Stimulated activated memory B cell treated with anti-CD40 and anti-IgM and Interleukin-4, amounts not matched to agents 10 μg/mL and 1 μg/mL and 100 μg/mL, for 72 hours (primary cell): ENCODE results near the gene PTPRA.
A peak's percentile ranks its signal among the peaks of the same experiment; 100 is the strongest.

Source experiments
- ATAC-seq: fragments of 150-1000 bp; cut with Tn5 transposase; 2 replicates; pipeline ENCODE4 v1.10.0; 2021
- H3K27ac Mint-ChIP-seq: one replicate; pipeline ENCODE4 v1.8.0; 2022; ENCODE audit warnings: mild to moderate bottlenecking, mixed read lengths
- H3K27me3 Mint-ChIP-seq: one replicate; pipeline ENCODE4 v1.8.0; 2022; ENCODE audit warnings: mixed read lengths
- H3K36me3 Mint-ChIP-seq: one replicate; pipeline ENCODE4 v1.8.0; 2022; ENCODE audit warnings: mixed read lengths
- H3K4me1 Mint-ChIP-seq: one replicate; pipeline ENCODE4 v1.8.0; 2022; ENCODE audit warnings: mixed read lengths
- H3K4me3 Mint-ChIP-seq: one replicate; pipeline ENCODE4 v1.8.0; 2022; ENCODE audit warnings: mild to moderate bottlenecking, moderate library complexity, mixed read lengths
- H3K9me3 Mint-ChIP-seq: one replicate; pipeline ENCODE4 v1.8.0; 2022; ENCODE audit warnings: mixed read lengths

PTPRA gene

GRCh38 chr20:2973574-2973973 lies 100.3 kb downstream of the PTPRA start:
- no peak for ATAC-seq
- Mint-ChIP-seq H3K27ac (no peak overlapping the region), H3K4me3 (no peak overlapping the region), H3K9me3 (no peaks in the 10 kb centered on the region), H3K36me3 (peaks cover 45% of the 10 kb centered on the region), H3K4me1 (peaks cover 6% of the 10 kb centered on the region), H3K27me3 (no peaks in the 10 kb centered on the region)

DNA sequence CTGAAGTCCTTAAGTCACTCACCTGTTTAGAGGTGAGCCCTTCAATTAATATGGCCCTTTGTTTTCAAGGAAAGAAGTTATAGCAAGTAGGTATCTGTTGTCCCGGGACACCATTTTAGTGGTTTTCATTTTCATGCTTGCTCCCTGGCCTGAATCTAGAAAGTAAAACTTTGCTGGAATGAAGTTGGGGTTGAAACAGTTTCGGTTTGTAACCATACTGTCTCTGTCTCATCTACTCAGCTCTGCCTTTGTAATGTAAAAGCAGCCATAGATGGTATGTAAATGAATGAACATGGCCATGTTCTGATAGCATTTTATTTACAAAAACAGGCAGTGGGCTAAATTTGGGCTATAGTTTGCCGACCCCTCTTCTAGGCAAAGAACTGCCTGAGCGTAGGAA lies 105.2 kb downstream of the PTPRA start:
- no peak overlapping the region for H3K27ac Mint-ChIP-seq
- ATAC-seq: no peak
- H3K9me3 Mint-ChIP-seq: no peaks in the 10 kb centered on the region

GRCh38 chr20:2981646-2982045 lies 108.4 kb downstream of the PTPRA start:
- Mint-ChIP-seq H3K4me1 (peaks cover 7% of the 10 kb centered on the region), H3K27ac (no peak overlapping the region), H3K9me3 (no peaks in the 10 kb centered on the region), H3K36me3 (peaks cover 22% of the 10 kb centered on the region), H3K27me3 (no peaks in the 10 kb centered on the region), H3K4me3 (no peak overlapping the region)
- ATAC-seq: no peak

More for the DNA sequence above, 105.2 kb downstream of the PTPRA start:
- H3K27me3 Mint-ChIP-seq: no peaks in the 10 kb centered on the region
- H3K4me1 Mint-ChIP-seq: peaks cover 7% of the 10 kb centered on the region
- peaks cover 28% of the 10 kb centered on the region for H3K36me3 Mint-ChIP-seq
- H3K4me3 Mint-ChIP-seq: no peak overlapping the region

DNA sequence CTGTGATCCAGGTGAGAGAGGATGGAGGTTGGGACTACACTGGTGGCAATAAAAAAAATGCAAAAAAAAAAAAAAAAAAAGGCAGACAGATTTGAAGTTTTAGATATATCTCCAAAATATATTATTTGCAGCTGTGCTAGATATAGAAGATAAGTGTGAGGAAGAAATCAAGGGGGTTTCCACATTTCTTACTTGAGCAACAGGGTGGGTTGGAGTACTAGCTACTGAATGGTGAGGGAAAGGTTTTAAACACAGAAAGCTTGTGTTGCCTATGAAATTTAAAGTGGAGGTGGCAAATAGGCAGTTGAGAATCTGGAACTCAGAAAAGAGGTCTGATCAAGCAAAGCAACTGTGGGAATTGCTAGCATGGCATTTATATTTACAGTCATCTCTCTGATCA lies 110.2 kb downstream of the PTPRA start:
- Mint-ChIP-seq H3K4me3 (no peak overlapping the region), H3K9me3 (no peaks in the 10 kb centered on the region), H3K36me3 (peaks cover 33% of the 10 kb centered on the region), H3K27ac (no peak overlapping the region), H3K4me1 (peaks cover 7% of the 10 kb centered on the region), H3K27me3 (no peaks in the 10 kb centered on the region)
- no peak for ATAC-seq

- no peaks in the 10 kb centered on the region for H3K27me3 Mint-ChIP-seq
- no peak overlapping the region for H3K27ac Mint-ChIP-seq
- H3K4me1 Mint-ChIP-seq: peaks cover 5% of the 10 kb centered on the region
- no peaks in the 10 kb centered on the region for H3K9me3 Mint-ChIP-seq
- no peak overlapping the region for H3K4me3 Mint-ChIP-seq
- peaks cover 38% of the 10 kb centered on the region for H3K36me3 Mint-ChIP-seq
- peak; percentile 90 for ATAC-seq
Observed at GRCh38 chr20:2984028-2984501, 110.8 kb downstream of the PTPRA start.

DNA sequence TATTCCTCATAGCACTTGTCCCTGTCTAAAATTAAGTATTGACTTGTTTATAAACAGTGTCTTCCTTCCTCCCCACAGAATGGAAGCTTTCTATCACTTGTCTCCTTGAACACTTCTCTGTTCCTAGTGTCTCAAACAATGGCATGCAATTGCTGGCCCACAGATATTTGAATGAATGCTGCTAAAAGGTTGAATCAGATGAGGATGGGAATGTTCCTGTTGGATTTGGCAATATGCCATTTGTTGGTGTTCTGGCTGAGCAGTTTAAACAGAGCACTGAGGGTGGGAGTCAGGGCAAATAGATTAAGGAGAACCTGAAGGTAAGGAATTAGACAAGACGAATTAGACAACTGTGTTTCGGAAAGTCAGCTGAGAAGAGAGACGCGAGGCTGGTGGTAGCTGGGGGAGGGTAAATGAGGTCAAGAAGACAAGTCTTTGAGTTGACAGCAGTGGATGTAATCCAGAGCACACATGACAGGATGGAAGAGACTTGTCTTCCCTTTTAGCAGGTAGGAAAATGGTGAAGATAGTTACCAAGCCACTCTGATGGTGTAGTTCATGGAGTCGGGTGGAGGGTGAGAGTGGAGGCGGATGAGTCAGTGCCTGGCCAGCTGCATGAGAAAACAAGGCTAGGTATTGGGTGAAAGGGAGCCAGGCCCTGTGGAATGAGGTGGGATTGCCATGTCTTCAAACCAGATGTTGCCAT lies 111.8 kb downstream of the PTPRA start:
- no peaks in the 10 kb centered on the region for H3K4me1 Mint-ChIP-seq
- H3K9me3 Mint-ChIP-seq: no peaks in the 10 kb centered on the region
- no peak for ATAC-seq
- H3K27me3 Mint-ChIP-seq: no peaks in the 10 kb centered on the region
- H3K27ac Mint-ChIP-seq: no peak overlapping the region
- H3K4me3 Mint-ChIP-seq: no peak overlapping the region
- peaks cover 41% of the 10 kb centered on the region for H3K36me3 Mint-ChIP-seq

GRCh38 chr20:2986466-2986865 lies 113.2 kb downstream of the PTPRA start:
- no peak overlapping the region for H3K4me3 Mint-ChIP-seq
- no peaks in the 10 kb centered on the region for H3K4me1 Mint-ChIP-seq
- H3K36me3 Mint-ChIP-seq: peaks cover 54% of the 10 kb centered on the region
- no peak for ATAC-seq
- no peaks in the 10 kb centered on the region for H3K27me3 Mint-ChIP-seq
- H3K27ac Mint-ChIP-seq: no peak overlapping the region
- no peaks in the 10 kb centered on the region for H3K9me3 Mint-ChIP-seq

- no peaks in the 10 kb centered on the region for H3K27me3 Mint-ChIP-seq
- no peak overlapping the region for H3K27ac Mint-ChIP-seq
- H3K4me3 Mint-ChIP-seq: no peak overlapping the region
- no peak for ATAC-seq
- H3K36me3 Mint-ChIP-seq: peaks cover 64% of the 10 kb centered on the region
- no peaks in the 10 kb centered on the region for H3K4me1 Mint-ChIP-seq
- H3K9me3 Mint-ChIP-seq: no peaks in the 10 kb centered on the region
Observed at GRCh38 chr20:2987861-2988260, 114.6 kb downstream of the PTPRA start.

DNA sequence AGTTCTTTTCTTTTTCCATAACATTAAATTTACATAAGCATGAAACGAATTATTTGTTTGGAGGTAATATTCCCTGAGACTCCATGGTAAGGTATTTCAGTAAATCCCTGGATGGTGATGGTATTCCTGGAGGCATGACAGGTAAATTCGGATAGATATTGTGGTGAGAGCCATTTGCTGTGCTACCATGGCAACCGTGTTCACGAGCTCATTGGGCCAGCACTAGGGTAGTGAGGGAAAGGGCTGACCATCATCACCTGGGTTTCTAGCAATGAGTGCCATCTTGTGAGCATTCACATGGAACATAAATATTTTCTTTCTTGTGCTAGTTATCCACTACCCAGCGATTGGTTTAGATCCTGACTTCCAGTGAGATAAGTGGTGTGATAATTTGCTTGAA lies 118.3 kb downstream of the PTPRA start:
- no peak for ATAC-seq
- Mint-ChIP-seq H3K36me3 (peaks cover 90% of the 10 kb centered on the region), H3K9me3 (no peaks in the 10 kb centered on the region), H3K27me3 (no peaks in the 10 kb centered on the region), H3K4me3 (no peak overlapping the region), H3K27ac (no peak overlapping the region), H3K4me1 (no peaks in the 10 kb centered on the region)

DNA sequence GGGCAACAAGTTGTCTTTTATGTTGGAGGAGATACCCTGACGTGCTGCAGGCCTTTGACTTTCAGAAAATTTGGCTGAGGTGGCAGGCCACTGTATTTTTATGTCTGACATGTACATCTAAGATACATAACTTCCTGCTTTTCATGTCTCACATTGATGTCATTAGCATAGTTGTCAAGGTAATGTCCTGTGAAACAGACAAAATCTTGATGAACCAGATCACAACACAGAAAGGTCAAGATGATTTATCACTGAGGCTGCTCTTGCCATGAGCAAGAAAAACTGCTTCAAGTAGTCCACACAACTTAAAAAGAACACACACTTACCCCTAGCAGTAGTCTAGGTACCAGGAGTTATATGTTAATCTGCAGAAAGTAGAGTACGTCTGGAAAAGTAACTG lies 120.0 kb downstream of the PTPRA start:
- Mint-ChIP-seq H3K27me3 (no peaks in the 10 kb centered on the region), H3K4me1 (no peaks in the 10 kb centered on the region), H3K36me3 (peaks cover 87% of the 10 kb centered on the region), H3K27ac (no peak overlapping the region), H3K4me3 (no peak overlapping the region), H3K9me3 (no peaks in the 10 kb centered on the region)
- ATAC-seq: no peak

DNA sequence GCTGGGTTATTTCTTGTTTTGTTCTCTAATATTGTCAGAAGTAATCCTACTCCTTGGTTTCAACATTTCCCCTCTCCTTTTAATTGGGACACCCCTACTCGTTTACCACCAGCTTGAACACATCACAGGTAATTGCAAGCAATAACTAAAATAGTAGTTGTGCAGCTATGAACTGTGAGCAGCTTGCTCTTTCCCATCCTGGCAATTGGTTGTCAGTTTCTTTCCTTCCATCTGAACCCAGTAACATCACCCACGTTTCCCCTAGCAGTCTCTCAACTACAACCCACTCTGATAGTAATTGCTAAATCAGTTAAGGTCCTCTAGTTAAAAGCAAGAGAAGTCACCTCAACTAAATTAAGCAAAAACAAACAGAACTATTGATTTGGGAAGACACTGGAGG lies 122.5 kb downstream of the PTPRA start:
- Mint-ChIP-seq H3K4me3 (no peak overlapping the region), H3K27ac (no peak overlapping the region), H3K4me1 (no peaks in the 10 kb centered on the region), H3K9me3 (no peaks in the 10 kb centered on the region), H3K27me3 (no peaks in the 10 kb centered on the region), H3K36me3 (peaks cover 74% of the 10 kb centered on the region)
- ATAC-seq: no peak

- no peak overlapping the region for H3K27ac Mint-ChIP-seq
- no peaks in the 10 kb centered on the region for H3K9me3 Mint-ChIP-seq
- no peak for ATAC-seq
- H3K4me1 Mint-ChIP-seq: no peaks in the 10 kb centered on the region
- H3K4me3 Mint-ChIP-seq: no peak overlapping the region
- H3K36me3 Mint-ChIP-seq: peaks cover 55% of the 10 kb centered on the region
- no peaks in the 10 kb centered on the region for H3K27me3 Mint-ChIP-seq
Observed at GRCh38 chr20:2998728-2999127, 125.4 kb downstream of the PTPRA start.

DNA sequence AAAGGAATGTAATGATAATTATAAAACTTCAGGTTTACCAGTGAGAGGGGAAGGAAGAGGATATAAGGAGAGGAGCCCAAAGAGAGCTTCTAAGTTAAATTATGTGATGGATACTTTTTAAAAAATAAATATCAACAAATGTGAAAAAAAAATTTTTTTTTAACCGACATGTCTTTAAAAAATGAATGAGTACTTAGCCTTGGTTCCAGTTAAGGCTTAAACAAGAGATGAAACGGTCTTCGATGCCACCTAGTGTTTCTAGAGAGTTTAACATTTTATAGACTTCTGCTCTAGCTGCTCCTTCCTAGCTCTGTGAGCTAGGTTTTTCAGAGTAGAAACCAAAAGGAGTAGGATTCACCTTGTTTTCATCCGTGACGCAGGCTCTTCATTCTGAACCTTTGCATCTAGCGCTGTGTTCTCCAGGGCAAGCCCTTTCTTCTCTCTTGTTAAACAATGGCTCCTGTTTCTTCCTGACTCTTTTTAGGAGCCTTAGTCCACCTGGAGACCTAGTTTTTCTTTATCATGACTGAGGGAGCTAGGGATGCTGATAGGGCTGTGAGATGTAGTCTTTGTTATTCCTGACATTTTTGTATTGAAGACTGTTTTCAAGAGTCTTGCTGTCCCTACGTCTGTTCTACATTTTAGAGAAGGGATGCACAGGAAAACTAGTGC lies 127.7 kb downstream of the PTPRA start:
- Mint-ChIP-seq H3K4me1 (no peaks in the 10 kb centered on the region), H3K27me3 (no peaks in the 10 kb centered on the region), H3K27ac (no peak overlapping the region), H3K4me3 (no peak overlapping the region), H3K9me3 (no peaks in the 10 kb centered on the region), H3K36me3 (peaks cover 38% of the 10 kb centered on the region)
- ATAC-seq: no peak

DNA sequence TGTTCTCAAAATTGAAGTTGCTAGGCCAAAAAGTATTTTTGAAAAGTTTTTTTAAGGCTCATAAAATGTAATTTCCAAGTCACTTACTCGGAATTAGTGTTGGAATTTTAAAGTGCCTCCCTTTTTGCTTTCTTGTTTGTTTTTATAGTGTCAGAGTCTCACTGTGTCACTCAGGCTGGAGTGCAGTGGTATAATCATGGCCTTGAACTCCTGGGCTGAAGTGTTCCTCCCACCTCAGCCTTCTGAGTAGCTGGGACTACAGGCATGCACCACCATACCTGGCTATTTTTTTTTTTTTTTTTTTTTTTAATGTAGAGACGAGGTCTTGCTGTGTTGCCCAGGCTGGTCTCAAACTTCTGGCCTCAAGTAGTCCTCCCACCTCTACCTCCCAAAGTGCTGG lies 130.1 kb downstream of the PTPRA start:
- no peak overlapping the region for H3K4me3 Mint-ChIP-seq
- H3K27ac Mint-ChIP-seq: no peak overlapping the region
- peaks cover 39% of the 10 kb centered on the region for H3K36me3 Mint-ChIP-seq
- no peaks in the 10 kb centered on the region for H3K27me3 Mint-ChIP-seq
- ATAC-seq: no peak
- no peaks in the 10 kb centered on the region for H3K9me3 Mint-ChIP-seq
- no peaks in the 10 kb centered on the region for H3K4me1 Mint-ChIP-seq

GRCh38 chr20:3010985-3011723 lies 137.9 kb downstream of the PTPRA start:
- H3K27me3 Mint-ChIP-seq: no peaks in the 10 kb centered on the region
- no peak for ATAC-seq
- H3K4me3 Mint-ChIP-seq: no peak overlapping the region
- H3K4me1 Mint-ChIP-seq: no peaks in the 10 kb centered on the region
- no peak overlapping the region for H3K27ac Mint-ChIP-seq
- H3K9me3 Mint-ChIP-seq: no peaks in the 10 kb centered on the region
- peaks cover 49% of the 10 kb centered on the region for H3K36me3 Mint-ChIP-seq

GRCh38 chr20:3011752-3012151 lies 138.5 kb downstream of the PTPRA start:
- Mint-ChIP-seq H3K27ac (no peak overlapping the region), H3K4me3 (no peak overlapping the region), H3K9me3 (no peaks in the 10 kb centered on the region), H3K36me3 (peaks cover 47% of the 10 kb centered on the region), H3K27me3 (no peaks in the 10 kb centered on the region), H3K4me1 (no peaks in the 10 kb centered on the region)
- no peak for ATAC-seq
